NCI-H2107 treated with DMSO at 0.1 percent for 48 hours (cell line): ENCODE measurements around the gene CCND1.

Experiments used
- DNase-seq: peaks from one replicate; lab custom pipeline; 2025; ENCODE audit not compliant: unreplicated experiment; lab: John Stamatoyannopoulos, UW

CCND1 gene

GRCh38 chr11:69640995-69641581, at the start of gene CCND1:
TSS of gene CCND1 (plus strand) at chr11:69641156. CDS start at chr11:69641314, 158 bp downstream.
- no peak for DNase-seq

- no peak for DNase-seq
These were observed 47.8 kb upstream of the CCND1 start for GRCh38 chr11:69592986-69593650.

- DNase-seq: no peak
These were observed 47.1 kb upstream of the CCND1 start for GRCh38 chr11:69593851-69594250.

- DNase-seq: no peak
These were observed 46.5 kb upstream of the CCND1 start for GRCh38 chr11:69594481-69594880.

- no peak for DNase-seq
These were observed 44.9 kb upstream of the CCND1 start for GRCh38 chr11:69595805-69596665.

GRCh38 chr11:69598147-69598546, 42.8 kb upstream of the CCND1 start:
- no peak for DNase-seq

GRCh38 chr11:69599502-69599901, 41.5 kb upstream of the CCND1 start:
- no peak for DNase-seq

GRCh38 chr11:69600001-69600400, 41.0 kb upstream of the CCND1 start:
- no peak for DNase-seq

GRCh38 chr11:69601011-69601975, 39.7 kb upstream of the CCND1 start:
- DNase-seq: no peak

- no peak for DNase-seq
These were observed 37.7 kb upstream of the CCND1 start for GRCh38 chr11:69603111-69603836.

GRCh38 chr11:69604055-69604454, 36.9 kb upstream of the CCND1 start:
- DNase-seq: no peak

GRCh38 chr11:69605737-69606526, 35.0 kb upstream of the CCND1 start:
- no peak for DNase-seq

GRCh38 chr11:69609351-69609750, 31.6 kb upstream of the CCND1 start:
- no peak for DNase-seq

- DNase-seq: no peak
These were observed 29.1 kb upstream of the CCND1 start for GRCh38 chr11:69611548-69612526.

GRCh38 chr11:69613594-69613993, 27.4 kb upstream of the CCND1 start:
- no peak for DNase-seq

GRCh38 chr11:69614085-69614484, 26.9 kb upstream of the CCND1 start:
- no peak for DNase-seq

GRCh38 chr11:69615545-69616278, 25.2 kb upstream of the CCND1 start:
- no peak for DNase-seq

GRCh38 chr11:69617220-69617619, 23.7 kb upstream of the CCND1 start:
- DNase-seq: no peak
